ENCODE results near the gene PPP1R3F. TPM values are rescaled to one million over a fixed set of nuclear protein-coding genes. Genes with fewer than 3 reads are reported as not detected.
A peak's percentile ranks its signal among the peaks of the same experiment; 100 is the strongest.
"Not testable (repeated sequence)": the region's sequence is repeated elsewhere in the genome, so short reads cannot be mapped to it uniquely, and the experiment has no call there.

The PPP1R3F gene
- total RNA-seq, 2 donors from 2014 or later: 3.0 to 16.3 TPM

DNA sequence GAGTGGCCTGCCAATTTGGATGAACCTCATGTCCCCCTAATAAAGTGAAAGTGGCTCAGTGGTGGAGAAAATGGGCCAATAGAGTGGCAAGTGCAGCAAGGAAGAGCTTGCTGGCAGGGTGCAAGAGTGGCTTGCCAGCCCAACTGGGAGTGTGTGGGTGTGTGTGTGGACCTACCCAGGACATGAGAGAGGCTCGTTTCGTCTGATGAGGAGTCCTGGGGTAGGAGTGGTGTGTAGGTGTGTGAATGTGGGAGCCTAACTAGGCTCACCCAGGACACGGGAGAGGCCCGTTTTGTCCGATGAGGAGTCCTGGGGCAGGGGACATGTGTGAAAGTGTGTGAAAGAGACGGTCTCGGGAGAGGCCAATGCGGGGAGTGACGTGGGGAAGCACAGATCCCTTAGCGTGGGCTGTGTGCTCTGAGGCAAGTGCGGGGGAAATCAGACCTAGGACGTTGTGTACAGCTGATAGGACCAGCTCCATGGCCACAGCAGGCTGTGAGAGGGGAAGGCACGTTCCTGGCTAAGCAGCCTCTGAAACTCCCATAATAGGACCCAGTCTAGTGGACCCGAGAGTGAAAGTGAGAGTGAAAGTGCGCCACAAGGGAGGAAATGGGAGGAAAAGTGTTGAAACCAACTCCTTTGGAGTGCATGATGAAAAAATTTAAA lies 39.1 kb downstream of the PPP1R3F start:
- H3K4me1 ChIP-seq: no peaks in the 10 kb centered on the region
- no peak for DNase-seq
- H3K36me3 ChIP-seq (replicated peaks in 1 of 2; ENCODE audit: insufficient read depth in 1 of 2, low read depth in 2 of 2): no peaks in the 10 kb centered on the region
- no peaks in the 10 kb centered on the region for H3K9me3 ChIP-seq
- peak; percentile 33 for ATAC-seq
- 63 to 71% methylated on average over 7 to 11 of the region's 15 CpGs for WGBS, 2 donors
- TF ChIP-seq, protein P1, sequence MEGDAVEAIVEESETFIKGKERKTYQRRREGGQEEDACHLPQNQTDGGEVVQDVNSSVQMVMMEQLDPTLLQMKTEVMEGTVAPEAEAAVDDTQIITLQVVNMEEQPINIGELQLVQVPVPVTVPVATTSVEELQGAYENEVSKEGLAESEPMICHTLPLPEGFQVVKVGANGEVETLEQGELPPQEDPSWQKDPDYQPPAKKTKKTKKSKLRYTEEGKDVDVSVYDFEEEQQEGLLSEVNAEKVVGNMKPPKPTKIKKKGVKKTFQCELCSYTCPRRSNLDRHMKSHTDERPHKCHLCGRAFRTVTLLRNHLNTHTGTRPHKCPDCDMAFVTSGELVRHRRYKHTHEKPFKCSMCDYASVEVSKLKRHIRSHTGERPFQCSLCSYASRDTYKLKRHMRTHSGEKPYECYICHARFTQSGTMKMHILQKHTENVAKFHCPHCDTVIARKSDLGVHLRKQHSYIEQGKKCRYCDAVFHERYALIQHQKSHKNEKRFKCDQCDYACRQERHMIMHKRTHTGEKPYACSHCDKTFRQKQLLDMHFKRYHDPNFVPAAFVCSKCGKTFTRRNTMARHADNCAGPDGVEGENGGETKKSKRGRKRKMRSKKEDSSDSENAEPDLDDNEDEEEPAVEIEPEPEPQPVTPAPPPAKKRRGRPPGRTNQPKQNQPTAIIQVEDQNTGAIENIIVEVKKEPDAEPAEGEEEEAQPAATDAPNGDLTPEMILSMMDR (IDR thresholded peaks at IDR 0.05): no peak
- H3K27ac ChIP-seq: peak overlapping the region in 2 of 4 donors; percentile 61 to 81
- intact Hi-C loops (cut with DNase I): no loop called here
- H3K4me3 ChIP-seq: no peak overlapping the region
- no peaks in the 10 kb centered on the region for H3K27me3 ChIP-seq

DNA sequence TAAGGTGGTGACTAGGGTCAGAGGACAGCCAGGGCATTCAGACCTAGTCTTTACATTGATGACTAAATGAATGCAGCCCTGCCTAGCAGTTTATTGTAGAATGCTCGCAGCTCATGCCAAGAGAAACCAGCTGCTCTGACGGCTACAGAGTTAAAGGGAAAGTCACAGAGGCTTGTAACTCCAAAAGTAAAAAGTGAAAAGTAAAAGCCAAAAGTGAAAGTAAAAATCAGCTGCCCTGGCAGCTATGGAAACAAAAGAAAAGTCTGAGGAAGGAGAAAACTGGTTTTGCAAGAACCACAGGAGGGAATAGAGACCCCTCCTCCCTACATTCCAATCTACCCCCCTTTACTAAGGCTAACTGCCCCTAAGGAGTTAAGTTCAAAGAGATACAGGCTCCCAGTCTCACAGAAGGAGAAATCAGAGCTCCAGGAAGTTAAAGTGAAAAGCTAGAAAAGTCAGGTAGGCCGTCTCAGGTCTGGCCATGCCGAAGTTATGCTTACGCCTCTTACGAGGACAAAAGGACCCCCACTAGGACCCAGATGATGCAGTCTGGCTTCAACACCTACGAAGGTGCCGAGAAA lies 39.9 kb downstream of the PPP1R3F start:
- peak; percentile 53 for ATAC-seq
- peak in 1 of 4 donors; percentile 17 for DNase-seq

DNA sequence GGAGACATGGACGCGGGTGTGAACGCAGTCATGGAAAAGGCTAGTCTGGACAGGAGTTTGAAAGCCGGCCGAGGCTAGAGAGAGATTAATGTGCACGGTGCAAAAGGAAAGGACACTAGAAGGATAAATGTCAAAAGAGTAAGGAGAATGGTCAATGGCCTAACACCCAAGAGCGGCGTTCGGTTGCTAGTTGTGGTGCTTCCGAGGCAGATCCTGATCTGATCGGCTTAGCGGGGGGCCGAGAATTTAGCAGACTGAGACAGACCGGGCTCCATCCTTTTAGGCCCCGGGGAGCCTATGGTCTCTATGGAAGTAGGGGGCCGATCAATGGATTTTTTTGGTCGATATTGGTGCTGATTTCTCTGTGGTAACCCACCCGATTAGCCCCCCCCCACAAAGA lies 40.8 kb downstream of the PPP1R3F start:
- intact Hi-C loops (cut with DNase I): no loop called here
- no peak for DNase-seq
- Histone ChIP-seq H3K36me3 (replicated peaks in 1 of 2; ENCODE audit: insufficient read depth in 1 of 2, low read depth in 2 of 2) (no peaks in the 10 kb centered on the region), H3K4me3 (no peak overlapping the region), H3K27ac (peak overlapping the region in 1 of 4 donors; percentile 61), H3K4me1 (no peaks in the 10 kb centered on the region), H3K27me3 (no peaks in the 10 kb centered on the region), H3K9me3 (no peaks in the 10 kb centered on the region)
- no peak for ATAC-seq
- no peak for TF ChIP-seq POLR2A (IDR thresholded peaks at IDR 0.05)
- TF ChIP-seq, protein P1 (IDR thresholded peaks at IDR 0.05): no peak
- WGBS, 2 donors: 72 to 85% methylated on average over 13 to 16 of the region's 18 CpGs

More for the DNA sequence above, 39.9 kb downstream of the PPP1R3F start:
- Histone ChIP-seq H3K4me3 (no peak overlapping the region), H3K27me3 (no peaks in the 10 kb centered on the region), H3K9me3 (no peaks in the 10 kb centered on the region), H3K4me1 (no peaks in the 10 kb centered on the region), H3K27ac (peak overlapping the region in 3 of 4 donors; percentile 39 to 81 (median 61)), H3K36me3 (replicated peaks in 1 of 2; ENCODE audit: insufficient read depth in 1 of 2, low read depth in 2 of 2) (no peaks in the 10 kb centered on the region)
- 2 to 4% methylated on average over 8 of the region's 8 CpGs for WGBS, 2 donors
- no peak for TF ChIP-seq POLR2A (IDR thresholded peaks at IDR 0.05)
- TF ChIP-seq, protein P1 (IDR thresholded peaks at IDR 0.05): no peak
- intact Hi-C loops (cut with DNase I): no loop called here

DNA sequence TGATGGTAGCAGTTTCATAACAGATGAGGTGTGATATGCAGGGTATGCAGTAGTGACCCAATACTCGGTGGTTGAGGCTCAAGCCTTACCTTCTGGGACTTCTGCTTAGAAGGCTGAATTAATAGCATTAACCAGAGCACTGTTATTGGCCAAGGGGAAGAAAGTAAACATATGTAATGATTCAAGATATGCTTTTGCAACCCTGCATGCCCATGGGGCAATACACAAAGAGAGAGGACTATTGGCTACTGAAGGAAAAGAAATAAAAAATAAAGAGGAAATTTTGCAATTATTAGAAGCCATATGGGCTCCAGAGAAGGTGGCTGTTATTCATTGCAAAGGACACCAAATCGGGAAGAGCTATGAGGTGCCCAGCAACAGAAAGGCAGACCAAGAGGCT lies 42.6 kb downstream of the PPP1R3F start:
- H3K4me1 ChIP-seq: no peaks in the 10 kb centered on the region
- DNase-seq (no peak), ATAC-seq (no peak)
- no peaks in the 10 kb centered on the region for H3K27me3 ChIP-seq
- H3K27ac ChIP-seq: no peak overlapping the region
- WGBS, 2 donors: 63 to 75% methylated on average over 2 of the region's 2 CpGs
- no peaks in the 10 kb centered on the region for H3K9me3 ChIP-seq
- no peaks in the 10 kb centered on the region for H3K36me3 ChIP-seq (replicated peaks in 1 of 2; ENCODE audit: insufficient read depth in 1 of 2, low read depth in 2 of 2)
- intact Hi-C loops (cut with DNase I): no loop called here
- TF ChIP-seq, protein P1 (IDR thresholded peaks at IDR 0.05): no peak
- no peak for TF ChIP-seq POLR2A (IDR thresholded peaks at IDR 0.05)
- no peak overlapping the region for H3K4me3 ChIP-seq

DNA sequence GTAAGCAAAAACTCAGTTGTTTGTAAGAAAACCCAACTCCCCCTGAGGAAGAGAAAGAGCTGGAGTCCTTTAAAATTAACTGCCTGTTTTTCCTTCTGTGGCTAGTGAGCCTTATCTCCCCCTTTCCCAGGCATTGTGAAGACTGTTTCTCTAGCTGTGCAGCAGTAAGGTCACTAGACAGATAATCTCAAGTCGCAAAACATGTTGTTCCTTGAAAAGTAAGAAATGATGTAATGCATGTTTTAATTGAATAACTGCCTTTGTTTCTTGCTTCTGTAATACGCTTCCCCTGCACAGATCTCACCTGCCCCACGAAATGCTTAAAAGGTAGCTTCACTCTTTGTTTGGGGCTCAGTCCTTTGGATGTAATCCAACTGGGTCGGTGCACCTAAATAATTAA lies 46.5 kb downstream of the PPP1R3F start:
- 53 to 60% methylated on average over 4 of the region's 4 CpGs for WGBS, 2 donors
- Histone ChIP-seq H3K4me1 (no peaks in the 10 kb centered on the region), H3K27ac (no peak overlapping the region), H3K4me3 (no peak overlapping the region), H3K9me3 (no peaks in the 10 kb centered on the region), H3K36me3 (replicated peaks in 1 of 2; ENCODE audit: insufficient read depth in 1 of 2, low read depth in 2 of 2) (no peaks in the 10 kb centered on the region), H3K27me3 (no peaks in the 10 kb centered on the region)
- TF ChIP-seq POLR2A (IDR thresholded peaks at IDR 0.05): no peak
- TF ChIP-seq, protein P1 (IDR thresholded peaks at IDR 0.05): no peak
- intact Hi-C loops (cut with DNase I): no loop called here
- ATAC-seq: no peak
- DNase-seq: no peak

DNA sequence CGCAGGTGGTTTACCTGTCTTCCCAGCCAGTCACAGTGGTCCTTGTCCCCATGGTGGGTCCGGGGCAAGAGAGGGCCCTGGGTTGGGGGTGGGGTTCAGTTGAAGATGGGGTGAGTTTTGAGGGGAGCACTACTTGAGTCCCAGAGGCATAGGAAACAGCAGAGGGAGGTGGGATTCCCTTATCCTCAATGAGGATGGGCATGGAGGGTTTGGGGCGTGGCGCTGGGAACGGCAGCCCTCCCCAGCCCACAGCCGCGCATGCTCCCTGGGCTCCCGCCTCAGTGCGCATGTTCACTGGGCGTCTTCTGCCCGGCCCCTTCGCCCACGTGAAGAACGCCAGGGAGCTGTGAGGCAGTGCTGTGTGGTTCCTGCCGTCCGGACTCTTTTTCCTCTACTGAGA lies 52.1 kb downstream of the PPP1R3F start, which contains the start of gene GAGE12J:
Gene GAGE12J (plus strand): TSS at position 301 of the 400 bp plus-strand sequence. CDS start 1,157 bp downstream, outside the sequence.
- H3K27ac ChIP-seq; H3K9me3 ChIP-seq; H3K4me1 ChIP-seq; ATAC-seq; H3K4me3 ChIP-seq; intact Hi-C loops (cut with DNase I); DNase-seq; H3K27me3 ChIP-seq; H3K36me3 ChIP-seq (replicated peaks in 1 of 2; ENCODE audit: insufficient read depth in 1 of 2, low read depth in 2 of 2): not testable (repeated sequence)
- 100% methylated on average over 1 of the region's 16 CpGs; no CpG with 5 or more reads in 1 of the 2 donors for WGBS, 2 donors

DNA sequence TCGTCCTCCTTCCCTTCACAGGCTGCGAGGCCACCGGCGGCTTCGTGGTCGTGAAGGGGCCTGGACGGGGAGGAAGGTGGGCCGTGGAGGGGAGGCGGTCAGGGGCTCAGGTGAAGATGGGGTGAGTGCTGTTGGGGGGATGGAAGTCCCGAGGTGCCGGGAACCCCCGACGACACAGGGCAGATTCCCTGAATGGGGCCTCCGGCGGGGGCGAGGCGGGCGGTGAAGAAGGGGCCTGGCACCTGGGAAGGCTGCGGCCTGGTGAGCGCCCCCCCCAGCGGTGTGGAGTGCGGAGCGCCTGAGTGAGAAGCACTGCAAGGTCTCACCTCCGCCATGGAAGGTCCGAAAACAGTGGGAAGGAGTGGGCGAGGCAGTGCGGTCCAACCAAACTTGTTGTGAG lies 52.7 kb downstream of the PPP1R3F start:
- H3K4me1 ChIP-seq; H3K27me3 ChIP-seq; ATAC-seq; H3K4me3 ChIP-seq; intact Hi-C loops (cut with DNase I); H3K27ac ChIP-seq; DNase-seq; H3K9me3 ChIP-seq; H3K36me3 ChIP-seq (replicated peaks in 1 of 2; ENCODE audit: insufficient read depth in 1 of 2, low read depth in 2 of 2): not testable (repeated sequence)
- WGBS, 2 donors: no CpG with 5 or more reads among the region's 27 CpGs

Data from body of pancreas (tissue), 4 donors.